DMS153 treated with DMSO at 0.1 percent for 48 hours (cell line): Measurements from ENCODE around the gene CATSPER4.

Source experiments
- DNase-seq: peaks from one replicate; lab custom pipeline; 2025; ENCODE audit not compliant: unreplicated experiment; lab: John Stamatoyannopoulos, UW

CATSPER4 gene

DNA sequence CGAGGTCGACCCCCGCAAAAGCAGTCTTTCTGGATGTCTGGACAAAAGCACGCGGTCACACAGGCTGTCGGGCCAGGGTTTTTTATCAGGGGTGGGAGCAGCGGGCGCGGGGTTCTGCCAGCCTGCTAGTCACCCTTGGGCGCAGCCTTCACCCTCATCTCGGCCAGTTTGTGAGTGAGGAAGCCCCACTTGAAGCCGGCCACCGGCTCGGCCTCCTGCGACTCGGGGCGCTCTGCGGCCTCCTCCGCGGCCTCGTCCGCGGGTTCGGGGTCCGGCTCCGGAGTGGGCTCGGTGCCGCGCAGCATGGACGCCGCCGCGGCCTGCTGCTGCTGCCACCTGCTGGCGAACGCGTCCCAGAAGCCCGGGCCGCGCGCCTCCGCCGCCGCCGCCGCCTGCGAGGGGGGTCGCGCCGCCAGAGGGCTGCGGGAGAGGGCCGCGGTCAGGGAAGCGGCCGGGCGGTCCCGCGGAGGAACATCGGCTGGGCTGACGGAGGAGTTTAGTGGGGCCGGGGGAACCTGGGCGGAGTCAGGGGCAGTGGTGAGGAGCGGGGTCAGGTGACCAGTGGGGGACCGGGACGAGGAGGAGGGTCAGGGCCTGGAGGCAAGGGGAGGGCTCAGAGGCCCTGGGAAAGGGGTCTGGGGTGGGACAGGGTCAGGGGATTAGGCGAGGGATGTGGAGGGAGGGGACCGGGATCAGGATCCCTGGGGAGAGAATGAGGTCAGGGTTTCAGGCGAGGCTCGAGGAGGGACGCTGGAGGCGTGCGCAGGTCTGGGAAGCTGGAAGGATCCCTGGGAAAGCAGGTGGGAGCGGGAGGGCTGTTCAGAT lies 26.2 kb upstream of the CATSPER4 start:
- DNase-seq: no peak

DNA sequence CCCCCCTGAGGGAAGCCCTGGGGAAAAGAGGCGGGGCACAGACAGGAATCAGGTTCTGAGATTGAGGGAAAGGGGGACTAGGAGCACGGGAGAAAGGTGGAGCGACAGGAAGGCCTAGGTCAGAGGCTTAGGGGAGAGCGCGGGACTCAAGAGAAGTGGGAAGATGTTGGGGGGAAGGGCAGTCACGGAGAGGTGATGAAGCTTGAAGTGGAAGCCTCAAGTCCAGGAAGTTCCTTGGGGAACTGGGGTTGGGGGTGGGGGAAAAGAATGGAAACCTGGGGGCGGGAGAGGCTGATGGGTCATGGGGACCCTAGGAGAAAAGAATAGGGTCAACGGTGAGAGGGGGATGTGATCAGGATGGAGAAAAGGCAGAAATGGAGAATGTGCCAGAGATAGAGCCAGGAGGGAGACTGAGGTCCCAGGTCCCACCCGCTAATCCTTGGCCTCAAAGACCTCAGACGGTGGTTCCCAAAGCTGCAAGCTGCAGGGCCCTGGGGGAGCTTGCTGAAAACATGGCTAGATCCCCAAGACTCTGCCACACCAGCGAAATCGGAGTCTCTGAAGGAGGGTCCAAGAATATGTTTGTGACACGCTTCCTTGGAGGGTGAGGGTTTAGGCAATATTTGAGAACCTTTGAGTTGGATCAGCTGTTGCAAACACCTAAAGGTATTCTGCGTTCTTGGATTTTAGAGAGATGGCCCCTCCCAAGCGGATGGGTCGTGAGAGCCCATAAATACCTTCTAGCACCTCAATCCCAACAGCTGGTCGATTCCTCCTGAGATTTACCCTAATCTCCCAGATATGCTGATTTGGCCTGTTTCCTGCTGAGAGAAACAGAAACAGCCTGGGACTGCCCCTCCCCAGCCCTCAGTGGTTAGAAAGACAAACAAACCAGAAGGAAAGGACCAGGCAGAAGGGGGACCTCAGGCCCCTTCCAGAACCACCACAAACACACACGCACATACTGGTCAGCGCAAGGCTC lies 25.2 kb upstream of the CATSPER4 start:
- DNase-seq: no peak

DNA sequence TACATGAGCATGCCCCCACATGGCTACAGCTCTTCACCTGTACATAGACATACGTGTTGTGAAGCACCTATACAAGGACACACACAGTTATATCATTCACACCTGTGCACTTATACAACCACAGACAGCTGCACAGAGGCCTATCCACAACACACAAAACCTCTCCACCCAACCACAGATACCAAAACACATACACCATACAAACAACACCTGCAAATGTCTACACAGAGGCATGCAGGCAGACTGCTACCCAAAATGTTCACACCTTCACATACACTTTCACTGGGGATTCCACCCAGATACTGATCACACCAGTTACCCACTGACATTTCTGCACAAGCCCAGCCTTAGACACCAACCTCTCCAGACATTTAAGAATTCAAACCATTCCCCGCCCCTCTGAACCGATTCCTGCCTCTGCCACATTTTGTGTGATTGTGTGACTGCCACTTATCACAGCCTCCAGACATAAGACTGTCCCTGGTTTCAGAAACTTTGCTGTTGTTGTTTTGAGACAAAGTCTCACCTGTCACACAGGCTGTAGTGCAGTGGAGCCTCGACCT lies 23.6 kb upstream of the CATSPER4 start:
- DNase-seq: no peak

DNA sequence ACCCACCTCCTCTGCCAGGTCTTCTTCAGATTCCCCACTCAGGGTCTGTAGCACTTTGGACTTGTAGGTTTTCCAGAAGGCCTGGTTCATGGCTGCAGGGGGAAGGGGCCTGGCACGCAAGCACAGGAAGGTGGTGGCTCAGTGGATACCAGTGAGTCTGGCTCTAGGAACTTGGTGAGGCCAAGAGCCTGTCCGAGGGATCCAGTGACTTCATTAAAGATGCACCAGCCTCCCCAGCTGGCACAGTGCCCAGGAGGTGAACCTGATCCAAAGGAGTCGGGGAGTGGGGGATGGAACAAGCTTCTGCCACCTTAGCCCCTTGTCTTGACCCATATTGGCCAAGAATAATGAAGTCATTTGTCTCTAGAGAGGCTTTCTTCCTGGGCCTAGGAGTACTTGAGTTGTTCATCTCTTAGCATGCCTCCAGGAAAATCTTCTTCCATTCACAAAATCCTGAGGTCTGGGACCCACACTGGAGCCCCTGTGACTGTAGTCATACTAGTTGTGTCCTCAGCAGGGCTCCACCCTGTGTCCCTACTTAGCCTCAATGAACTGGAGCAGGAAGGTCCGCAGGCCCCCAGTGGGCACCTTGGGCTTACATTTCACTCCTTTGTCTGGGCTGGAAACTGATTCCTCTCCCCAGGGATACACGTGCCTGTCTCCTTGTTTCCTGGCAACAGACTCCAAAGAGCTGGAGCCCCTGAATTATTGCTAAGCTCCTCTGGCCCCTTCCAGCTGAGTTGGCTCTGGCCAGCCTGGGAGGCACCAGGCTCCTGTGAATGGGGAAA lies 21.8 kb upstream of the CATSPER4 start, which contains the start of gene C1orf232:
Gene C1orf232, minus strand, starts transcription at position 554 of the 788 bp plus-strand sequence. Its CDS starts 464 bp downstream, at position 90.
- peak; percentile 60 for DNase-seq

DNA sequence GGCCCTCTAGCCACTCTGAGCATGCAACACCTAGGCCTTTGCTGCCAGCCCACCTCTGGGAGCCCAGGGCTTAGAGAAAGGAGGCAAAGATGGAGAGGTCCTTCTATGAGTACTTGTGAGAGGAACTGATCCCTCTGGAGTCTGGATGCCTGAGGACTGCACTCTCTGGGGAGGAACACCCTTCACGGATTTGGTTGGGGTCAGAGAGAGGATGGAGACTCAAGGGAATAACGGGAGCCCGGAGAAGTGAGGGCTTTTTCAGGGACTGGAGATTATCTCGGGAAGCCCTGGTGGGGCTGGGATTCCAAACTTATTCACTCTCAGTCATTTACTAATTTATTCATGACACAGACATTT lies 21.2 kb upstream of the CATSPER4 start:
- DNase-seq: no peak

DNA sequence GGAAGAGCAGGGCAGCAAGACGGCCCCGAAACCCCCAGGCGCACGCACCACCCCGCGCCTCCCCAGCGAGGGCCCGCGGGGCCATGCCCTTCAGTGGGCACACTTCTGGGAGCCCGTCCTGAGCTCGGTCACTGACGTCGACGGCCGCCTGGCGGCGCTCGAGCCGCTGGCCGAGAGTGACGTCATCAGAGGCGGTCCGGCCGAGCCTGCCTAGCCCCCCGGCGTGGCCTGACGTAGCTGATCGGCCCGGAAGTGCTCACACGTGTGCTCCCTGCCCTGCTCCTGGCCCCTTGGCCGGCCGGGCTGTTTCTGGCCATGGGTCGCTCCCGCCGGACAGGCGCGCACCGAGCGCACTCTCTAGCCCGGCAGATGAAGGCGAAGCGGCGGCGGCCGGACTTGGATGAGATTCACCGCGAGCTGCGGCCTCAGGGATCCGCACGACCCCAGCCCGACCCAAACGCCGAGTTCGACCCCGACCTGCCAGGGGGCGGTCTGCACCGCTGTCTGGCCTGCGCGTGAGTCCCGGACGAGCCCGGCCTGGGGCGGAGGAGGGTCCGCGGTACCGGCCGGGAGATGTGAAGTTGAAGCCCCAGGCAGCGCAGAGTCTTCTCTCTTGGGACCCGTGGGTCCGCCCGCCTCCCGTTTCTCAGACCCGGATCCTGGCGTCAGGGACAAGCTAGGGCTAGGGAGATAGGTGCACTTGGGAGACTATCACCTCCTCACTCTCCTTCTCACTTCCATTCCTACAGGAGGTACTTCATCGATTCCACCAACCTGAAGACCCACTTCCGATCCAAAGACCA lies 20.5 kb upstream of the CATSPER4 start, which contains the start of gene ZNF593:
Gene ZNF593, plus strand, starts transcription at position 240 of the 803 bp plus-strand sequence. Its CDS starts 76 bp downstream, at position 316.
- peak; percentile 93 for DNase-seq

DNA sequence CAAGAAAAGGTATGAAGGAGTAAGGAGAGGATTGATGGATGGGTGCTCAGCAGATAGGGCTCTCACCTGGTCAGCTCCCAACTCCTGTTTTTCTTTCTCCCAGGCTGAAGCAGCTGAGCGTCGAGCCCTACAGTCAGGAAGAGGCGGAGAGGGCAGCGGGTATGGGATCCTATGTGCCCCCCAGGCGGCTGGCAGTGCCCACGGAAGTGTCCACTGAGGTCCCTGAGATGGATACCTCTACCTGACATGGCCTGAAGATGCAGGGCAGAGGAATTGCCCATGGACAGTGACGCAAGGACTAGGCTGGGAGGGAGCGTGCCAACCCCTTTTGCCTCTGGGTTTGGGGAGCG lies 20.0 kb upstream of the CATSPER4 start:
- no peak for DNase-seq

DNA sequence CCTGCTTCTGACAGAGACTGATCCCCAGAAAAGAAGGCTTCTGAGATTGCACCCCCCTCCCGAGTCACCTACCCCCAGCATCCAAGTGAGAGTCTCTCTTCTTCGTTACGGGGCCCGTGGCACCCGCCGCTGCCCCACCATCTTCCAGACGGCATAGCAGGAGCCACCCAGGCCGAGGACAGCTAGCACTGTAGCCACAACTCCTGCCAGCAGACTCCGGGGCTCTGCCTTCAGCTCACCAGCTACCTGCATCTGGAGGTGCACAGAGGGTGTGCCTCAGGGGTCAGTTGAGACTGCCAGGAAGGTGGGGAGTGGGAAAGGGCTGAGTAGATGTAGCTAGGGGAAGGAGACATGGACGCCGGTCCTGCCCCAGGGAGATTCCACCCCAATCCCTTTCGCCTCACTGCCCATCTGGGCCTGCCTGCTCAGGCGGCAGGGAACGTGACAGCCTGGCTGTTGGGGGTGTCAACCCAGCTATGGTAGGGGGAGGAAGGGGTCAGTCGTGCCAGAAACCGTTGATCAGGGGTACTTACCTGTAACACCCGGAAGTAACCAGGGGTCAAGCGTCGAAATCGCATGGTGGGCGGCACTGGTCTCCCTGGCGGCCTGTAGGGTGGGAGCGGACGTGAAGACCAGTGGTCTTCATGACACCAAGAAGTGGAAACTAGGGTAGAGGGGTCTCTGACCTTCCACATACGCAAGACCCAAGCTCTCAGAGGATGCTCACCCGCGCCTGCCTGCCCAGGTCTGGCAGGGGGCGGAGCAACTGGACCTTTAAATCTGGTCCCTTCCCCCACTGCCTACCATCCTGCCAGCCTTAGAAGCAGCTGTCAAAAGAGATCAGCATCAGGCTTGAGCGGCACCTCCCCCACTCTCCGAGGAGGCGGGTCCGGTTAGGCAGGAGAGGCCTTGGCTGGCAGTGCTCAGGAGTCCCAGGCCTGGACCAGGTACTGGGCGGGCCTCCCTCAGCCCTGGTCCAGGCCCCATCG lies 19.0 kb upstream of the CATSPER4 start, which contains the start of gene ZNF593OS:
Gene ZNF593OS, minus strand, starts transcription at position 749 of the 989 bp plus-strand sequence. Its CDS starts 171 bp downstream, at position 578.
- no peak for DNase-seq

DNA sequence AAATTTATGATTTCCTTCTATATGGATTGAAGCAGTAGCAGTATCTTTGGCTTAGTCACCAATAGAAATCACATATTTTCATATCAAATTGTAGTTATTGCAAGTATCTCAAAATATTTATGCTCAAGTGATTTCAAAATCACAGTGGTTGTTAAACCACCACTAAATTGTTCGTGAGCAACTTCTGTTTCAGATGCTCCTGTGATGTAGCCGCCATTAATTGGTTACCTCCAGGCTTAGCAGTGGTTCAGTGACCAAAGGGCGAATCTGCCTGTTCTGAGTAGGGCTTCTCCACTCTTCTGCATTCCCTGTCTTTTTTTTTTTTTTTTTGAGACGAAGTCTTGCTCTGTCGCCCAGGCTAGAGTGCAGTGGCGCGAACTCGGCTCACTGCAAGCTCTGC lies 15.1 kb upstream of the CATSPER4 start:
- DNase-seq: no peak

DNA sequence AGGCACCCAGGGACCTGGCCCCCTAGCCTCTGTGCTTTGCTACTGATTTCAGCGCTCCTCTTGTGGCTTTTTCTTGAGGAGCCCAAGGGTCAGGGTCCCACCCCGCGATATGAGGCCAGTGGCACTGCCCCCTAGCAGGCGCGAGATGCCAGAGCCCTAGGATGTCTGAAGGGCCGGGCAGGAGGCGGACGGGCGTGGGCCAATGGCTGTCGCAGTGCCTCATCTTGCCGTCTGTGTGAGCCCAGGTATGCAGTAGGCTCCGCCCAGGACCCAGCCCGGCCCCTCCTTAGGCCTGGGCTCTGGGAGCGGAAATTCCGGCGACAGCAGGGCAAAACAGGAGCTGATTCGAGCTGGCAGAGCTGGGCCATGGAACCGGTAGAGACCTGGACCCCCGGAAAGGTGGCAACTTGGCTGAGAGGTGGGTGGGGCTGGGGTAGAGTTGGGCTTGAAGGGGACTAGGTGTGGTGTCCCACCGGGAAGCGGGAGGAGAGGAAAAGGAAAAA lies 13.2 kb upstream of the CATSPER4 start, which contains the start of gene CNKSR1:
Gene CNKSR1, plus strand, starts transcription at position 310 of the 503 bp plus-strand sequence. Its CDS starts 57 bp downstream, at position 367.
- DNase-seq: peak; percentile 89

DNA sequence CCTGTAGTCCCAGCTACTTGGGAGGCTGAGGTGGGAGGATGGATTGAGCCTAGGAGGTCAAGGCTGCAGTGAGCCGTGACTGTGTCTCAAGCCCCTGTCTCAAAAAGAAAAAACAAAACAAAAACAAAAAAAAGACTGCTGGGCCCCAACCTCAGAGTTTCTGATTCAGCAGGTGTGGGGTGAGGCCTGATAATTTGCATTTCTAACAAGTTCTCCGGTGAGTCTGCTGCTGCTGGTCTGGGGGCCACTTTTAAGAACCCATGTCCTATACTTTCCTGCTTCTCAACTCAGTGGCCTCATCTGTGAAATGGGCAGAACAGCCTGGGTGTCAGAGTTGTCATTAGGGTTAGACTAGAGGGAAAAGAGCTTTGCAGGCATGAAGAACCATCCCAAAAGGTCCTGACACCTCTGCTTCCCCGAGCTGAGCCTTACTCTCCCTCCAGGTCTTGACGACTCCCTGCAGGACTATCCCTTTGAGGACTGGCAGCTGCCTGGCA lies 10.3 kb upstream of the CATSPER4 start:
- no peak for DNase-seq

DNA sequence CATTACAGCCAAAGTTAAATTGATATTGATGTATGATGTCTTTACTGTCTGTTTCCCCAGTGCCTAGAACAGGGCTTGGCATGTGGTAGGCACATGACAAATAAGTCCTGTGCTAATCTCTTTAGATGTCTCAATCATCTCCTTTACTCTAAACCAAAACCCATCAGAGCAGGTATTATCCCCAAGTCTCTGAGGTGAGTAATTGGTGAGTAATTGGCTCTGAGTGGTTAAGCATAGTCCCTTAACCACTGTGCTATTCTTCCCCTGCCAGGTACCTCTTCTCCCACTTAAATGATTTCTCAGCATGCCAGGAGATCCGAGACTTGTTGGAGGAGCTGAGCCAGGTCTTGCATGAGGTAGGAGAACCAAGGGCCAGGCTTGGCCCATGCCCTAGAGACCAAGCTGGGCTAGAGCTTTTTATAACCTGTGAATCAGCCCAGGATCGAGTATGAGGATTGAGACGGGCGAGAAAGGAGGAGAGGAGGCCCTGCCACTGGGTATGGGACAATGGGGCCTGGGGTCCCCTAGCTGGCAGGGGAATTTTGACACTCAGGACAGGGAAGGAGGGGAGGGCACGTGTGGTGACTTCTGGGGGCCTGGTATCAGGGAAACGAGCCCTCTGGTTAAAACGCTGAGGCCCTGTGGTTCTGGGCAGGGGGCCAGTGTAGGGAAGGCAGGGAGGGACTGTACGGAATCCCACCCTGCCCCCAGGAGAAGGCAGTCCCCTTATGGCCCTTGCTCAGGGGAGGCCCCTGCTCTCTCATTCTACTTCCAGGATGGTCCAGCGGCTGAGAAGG lies 8.6 kb upstream of the CATSPER4 start:
- DNase-seq: no peak

DNA sequence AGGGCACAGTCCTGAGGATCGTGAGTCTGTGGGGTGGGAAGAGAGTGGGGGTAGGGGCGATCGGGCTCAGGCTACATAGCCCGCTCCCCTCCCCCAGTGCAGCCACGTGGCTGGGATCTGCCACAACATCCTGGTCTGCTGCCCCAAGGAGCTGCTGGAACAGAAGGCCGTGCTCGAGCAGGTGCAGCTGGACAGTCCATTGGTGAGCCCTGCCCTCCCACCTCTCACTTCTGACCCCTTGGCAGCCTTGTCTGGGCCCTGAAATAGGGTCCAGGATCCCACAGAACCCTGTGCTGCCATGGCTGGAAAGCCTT lies 8.1 kb upstream of the CATSPER4 start:
- DNase-seq: no peak

DNA sequence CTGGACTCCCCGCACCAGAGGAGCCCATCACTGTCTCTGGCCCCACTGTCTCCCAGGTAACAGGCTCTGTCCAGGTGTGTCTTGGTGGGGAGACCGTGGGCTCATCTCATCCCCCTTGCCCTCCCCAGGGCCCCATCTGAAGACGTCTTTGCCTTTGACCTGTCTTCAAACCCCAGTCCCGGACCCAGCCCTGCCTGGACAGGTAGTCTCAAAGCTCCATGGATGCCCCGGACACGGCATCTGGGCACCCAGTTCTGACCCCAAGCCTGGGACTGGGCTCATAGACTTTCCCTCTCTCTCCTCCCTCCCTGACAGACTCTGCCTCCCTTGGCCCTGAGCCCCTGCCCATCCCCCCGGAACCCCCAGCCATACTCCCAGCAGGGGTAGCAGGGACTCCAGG lies 6.3 kb upstream of the CATSPER4 start:
- DNase-seq: no peak

DNA sequence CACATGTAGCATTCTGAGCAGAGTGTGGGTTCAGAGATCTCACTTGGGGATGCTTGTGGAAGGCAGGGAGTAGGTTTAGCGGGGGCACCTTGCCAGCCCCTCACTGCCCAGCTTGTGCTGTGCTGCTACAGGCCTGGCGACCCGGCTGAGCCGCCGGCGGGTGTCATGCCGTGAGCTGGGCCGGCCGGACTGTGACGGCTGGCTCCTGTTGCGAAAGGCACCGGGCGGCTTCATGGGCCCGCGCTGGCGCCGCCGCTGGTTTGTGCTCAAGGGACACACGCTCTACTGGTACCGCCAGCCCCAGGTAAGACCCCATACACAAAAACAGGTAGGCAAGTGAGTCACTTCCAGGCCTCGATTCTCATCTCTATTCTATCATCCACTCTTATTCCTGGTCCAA lies 5.5 kb upstream of the CATSPER4 start:
- no peak for DNase-seq

DNA sequence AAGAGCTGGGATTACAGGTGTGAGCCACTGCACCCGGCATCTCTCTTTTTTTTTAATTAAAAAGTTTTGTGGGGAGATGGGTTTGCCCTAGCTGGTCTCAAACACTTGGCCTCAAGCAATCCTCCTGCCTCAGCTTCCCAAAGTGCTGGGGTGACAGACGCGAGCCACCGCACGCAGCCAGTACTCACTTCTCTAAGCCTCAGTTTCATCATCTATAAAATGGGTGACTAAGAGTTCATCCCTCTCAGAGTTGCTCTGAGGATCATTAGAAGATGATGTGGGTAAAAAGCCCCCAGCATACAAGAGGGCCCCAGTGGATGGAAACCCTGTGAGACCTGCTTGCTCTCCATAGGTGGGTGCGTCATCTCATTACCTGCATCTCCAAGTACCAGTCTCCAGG lies 2.5 kb upstream of the CATSPER4 start:
- DNase-seq: no peak

DNA sequence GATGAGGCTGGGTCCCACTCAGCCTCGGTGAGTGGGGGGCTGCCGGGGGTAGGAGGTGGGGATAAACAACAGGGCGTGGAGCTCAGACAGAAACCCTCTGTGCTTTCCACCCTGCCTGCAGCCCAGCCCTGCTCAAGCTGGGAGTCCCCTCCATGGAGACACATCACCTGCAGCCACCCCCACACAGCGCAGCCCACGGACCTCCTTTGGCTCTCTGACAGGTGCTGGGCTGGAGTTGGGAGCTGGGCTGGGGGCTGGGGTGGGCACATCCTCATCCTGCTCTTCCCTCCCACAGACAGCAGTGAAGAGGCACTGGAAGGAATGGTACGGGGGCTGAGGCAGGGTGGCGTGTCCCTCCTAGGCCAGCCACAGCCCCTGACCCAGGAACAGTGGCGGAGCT lies 1.9 kb upstream of the CATSPER4 start:
- no peak for DNase-seq
